Liver (tissue), 10 donors: ENCODE measurements around the gene ATP2A1. TPM values are rescaled to one million over a fixed set of nuclear protein-coding genes. Genes with fewer than 3 reads are reported as not detected.
A peak's percentile ranks its signal among the peaks of the same experiment; 100 is the strongest.

ENCODE experiments used
- DNase-seq: peaks from one replicate; pipeline ENCODE4 v3.0.0-alpha.2; 2017; ENCODE audit warnings: low spot score
- H3K27ac ChIP-seq, 2 donors: one replicate each; pipeline ENCODE4 v1.7.0; 2013; ENCODE audit warnings: inconsistent platforms in 2 of 2, low read length in 2 of 2, control low read depth in 1 of 2, low read depth in 1 of 2, mild to moderate bottlenecking in 1 of 2
- H3K27me3 ChIP-seq, 4 donors: one replicate each; pipeline versions ENCODE4 v1.6.1 to v1.7.0; 2013; ENCODE audit warnings: low read length in 3 of 4, inconsistent platforms in 1 of 4, mild to moderate bottlenecking in 1 of 4, moderate library complexity in 1 of 4; ENCODE audit not compliant: control insufficient read depth in 4 of 4, insufficient read depth in 4 of 4
- H3K36me3 ChIP-seq, 4 donors: one replicate each; pipeline versions ENCODE4 v1.6.1 to v1.7.0; 2013; ENCODE audit warnings: low read length in 3 of 4, mild to moderate bottlenecking in 3 of 4, low read depth in 1 of 4, moderate library complexity in 1 of 4; ENCODE audit not compliant: control insufficient read depth in 4 of 4, insufficient read depth in 3 of 4
- H3K4me1 ChIP-seq, 4 donors: one replicate each; pipeline versions ENCODE4 v1.6.1 to v1.7.0; 2013; ENCODE audit warnings: low read length in 3 of 4, mild to moderate bottlenecking in 3 of 4, moderate library complexity in 1 of 4; ENCODE audit not compliant: control insufficient read depth in 4 of 4, insufficient read depth in 4 of 4
- H3K4me3 ChIP-seq, 3 donors: one replicate each; pipeline versions ENCODE4 v1.6.1 to v1.7.0; 2013; ENCODE audit warnings: low read length in 3 of 3, control low read depth in 1 of 3, low read depth in 1 of 3, mild to moderate bottlenecking in 1 of 3
- H3K9ac ChIP-seq, 2 donors: one replicate each; pipeline ENCODE4 v1.7.0; 2013; ENCODE audit warnings: low read length in 2 of 2, mild to moderate bottlenecking in 2 of 2, moderate library complexity in 2 of 2, control low read depth in 1 of 2, low read depth in 1 of 2
- H3K9me3 ChIP-seq, 4 donors: one replicate each; pipeline versions ENCODE4 v1.6.1 to v1.7.0; 2013; ENCODE audit warnings: low read length in 3 of 4; ENCODE audit not compliant: control insufficient read depth in 4 of 4
- FOXA1 ChIP-seq: IDR thresholded peaks from 2 replicates; pipeline ENCODE4 v1.6.1; 2016; ENCODE audit warnings: antibody characterized with exemption
- HNF4A ChIP-seq, 2 donors: conservative IDR thresholded peaks; 2 replicates each; pipeline ENCODE4 v1.6.1; 2016; ENCODE audit warnings: antibody characterized with exemption in 2 of 2, mild to moderate bottlenecking in 2 of 2
- RXRA ChIP-seq, 2 donors: IDR thresholded peaks; 2 replicates each; pipeline ENCODE4 v1.6.1; 2017 to 2018; ENCODE audit warnings: antibody characterized with exemption in 2 of 2, mild to moderate bottlenecking in 1 of 2
- WGBS: extraction: QIAGEN DNeasy Blood & Tissue Kit; methylation state at CpG from one replicate; pipeline ENCODE4 v1.1.7; 2013; 5-methylcytosine and 5-hydroxymethylcytosine counted together
- polyA plus RNA-seq, 2 donors: library from polyadenylated mRNA; stranded (reverse) in 1 of 2; unstranded in 1 of 2; fragments of 200-250 nt in 1 of 2; fragments of >200 nt in 1 of 2; fragmentation: Nextera tagmentation in 1 of 2; extraction: Ambion mirVana in 1 of 2; gene quantifications; one replicate each; pipeline versions ENCODE4 v1.2.1 to v1.2.3, GENCODE V29; 2013 to 2015
- small RNA-seq: library from RNA; depleted of rRNA; stranded (forward); fragments of <200 nt; gene quantifications from one replicate; pipeline ENCODE3, GENCODE V24; 2014
- total RNA-seq, 2 donors: library from RNA; depleted of rRNA; stranded (reverse); fragments of >200 nt; gene quantifications; one replicate each; pipeline ENCODE4 v1.2.3, GENCODE V29; 2014
- TF ChIP-seq, protein P1 (sequence below): IDR thresholded peaks from 2 replicates; pipeline ENCODE4 v1.6.1; 2016; ENCODE audit warnings: antibody characterized with exemption
- donor health status: healthy.
- donor health status: healthy.
- donor health status: healthy.
- donor health status: healthy.
- donor health status: healthy.

The ATP2A1 gene
- total and polyA plus RNA-seq, 4 donors, result 0.07 to 0.23 (median 0.13) TPM

DNA sequence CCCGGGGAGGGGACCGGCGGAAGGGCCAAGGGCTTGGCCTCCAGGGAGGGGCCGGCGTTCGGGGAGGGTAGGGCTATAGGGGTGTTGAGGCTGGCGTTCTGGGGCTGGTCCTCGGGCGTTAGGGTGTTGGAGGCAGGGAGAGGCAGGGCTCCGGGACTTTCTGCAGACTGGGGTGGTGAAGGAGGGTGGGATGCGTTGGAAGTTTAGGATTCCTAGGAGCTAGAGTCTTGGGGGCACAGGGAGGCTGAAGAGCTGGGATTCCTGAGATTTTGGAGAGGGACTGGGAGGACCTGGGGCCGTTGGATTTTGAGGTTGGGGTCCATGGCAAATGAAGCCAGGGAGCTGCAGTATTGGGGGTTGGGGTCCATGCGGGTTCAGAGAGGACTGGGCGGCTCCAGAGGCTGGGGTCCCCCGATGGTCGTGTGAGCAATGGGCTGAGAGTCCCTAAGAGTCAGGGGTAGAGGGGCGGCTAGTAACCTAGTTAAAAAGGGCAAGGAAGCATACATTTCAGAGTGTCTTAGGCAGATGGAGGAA lies 73.2 kb downstream of the ATP2A1 start:
- Histone ChIP-seq H3K27me3 (no peaks in the 10 kb centered on the region), H3K36me3 (peaks cover 7 to 26% (median 20%) of the 10 kb centered on the region in 4 donors), H3K9ac (peak overlapping the region; percentile 58 to 65), H3K9me3 (no peaks in the 10 kb centered on the region), H3K27ac (peak overlapping the region; percentile 57 to 69), H3K4me3 (peak overlapping the region; percentile 68 to 99 (median 80)), H3K4me1 (peaks cover 2 to 13% (median 12%) of the 10 kb centered on the region in 4 donors)
- TF ChIP-seq, protein P1, sequence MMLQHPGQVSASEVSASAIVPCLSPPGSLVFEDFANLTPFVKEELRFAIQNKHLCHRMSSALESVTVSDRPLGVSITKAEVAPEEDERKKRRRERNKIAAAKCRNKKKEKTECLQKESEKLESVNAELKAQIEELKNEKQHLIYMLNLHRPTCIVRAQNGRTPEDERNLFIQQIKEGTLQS, result no peak
- TF ChIP-seq FOXA1 (no peak), RXRA (IDR thresholded peaks at IDR 0.05) (no peak), HNF4A (conservative IDR thresholded peaks at IDR 0.05) (no peak)
- peak; percentile 59 for DNase-seq
- WGBS, result 5% methylated on average over 17 of the region's 17 CpGs

Small RNA genes lying within 50 kb of the gene (small RNA-seq; reads per million reads assigned to genes)
- gene RF00416, result not detected

Other genes with a start within 250 kb of the ATP2A1 start
- under 1 TPM in 1 of 2 donors, not detected in 1; 0.08 TPM for gene NPIPB8, start 240.4 kb upstream of the ATP2A1 start, total RNA-seq
- gene NPIPB8, start 240.4 kb upstream of the ATP2A1 start, polyA plus RNA-seq, result under 1 TPM in 1 of 2 donors, not detected in 1; 0.53 TPM
- 100 to 1,000 TPM; 114 to 117 TPM for gene EIF3C, start 167.0 kb upstream of the ATP2A1 start, total RNA-seq
- gene EIF3C, start 167.0 kb upstream of the ATP2A1 start, polyA plus RNA-seq, result 100 to 1,000 TPM; 212 TPM
- gene NPIPB9, start 126.7 kb upstream of the ATP2A1 start, total RNA-seq, result 1 to 10 TPM in 1 of 2 donors, under 1 TPM in 1; 0.98 to 7.0 TPM
- under 1 TPM; 0.06 to 0.83 TPM for gene NPIPB9, start 126.7 kb upstream of the ATP2A1 start, polyA plus RNA-seq
- gene ATXN2L, start 55.5 kb upstream of the ATP2A1 start, total RNA-seq, result 10 to 100 TPM; 37.0 to 40.7 TPM
- 10 to 100 TPM; 23.1 to 28.7 TPM for gene ATXN2L, start 55.5 kb upstream of the ATP2A1 start, polyA plus RNA-seq
- gene TUFM, start 32.1 kb upstream of the ATP2A1 start, total RNA-seq, result 10 to 100 TPM; 90.4 to 96.0 TPM
- 100 to 1,000 TPM; 177 to 191 TPM for gene TUFM, start 32.1 kb upstream of the ATP2A1 start, polyA plus RNA-seq
- gene SH2B1, start 14.6 kb upstream of the ATP2A1 start, total RNA-seq, result 10 to 100 TPM in 1 of 2 donors, 1 to 10 TPM in 1; 8.3 to 10.5 TPM
- 10 to 100 TPM in 1 of 2 donors, 1 to 10 TPM in 1; 4.9 to 13.0 TPM for gene SH2B1, start 14.6 kb upstream of the ATP2A1 start, polyA plus RNA-seq
- gene RABEP2, start 46.8 kb downstream of the ATP2A1 start, total RNA-seq, result 10 to 100 TPM in 1 of 2 donors, 1 to 10 TPM in 1; 7.5 to 16.1 TPM
- 1 to 10 TPM; 3.0 to 9.1 TPM for gene RABEP2, start 46.8 kb downstream of the ATP2A1 start, polyA plus RNA-seq
- gene CD19, start 53.5 kb downstream of the ATP2A1 start, total RNA-seq, result 1 to 10 TPM in 1 of 2 donors, under 1 TPM in 1; 0.17 to 1.2 TPM
- gene CD19, start 53.5 kb downstream of the ATP2A1 start, polyA plus RNA-seq, result under 1 TPM; 0.08 to 0.82 TPM
- gene NFATC2IP, start 72.4 kb downstream of the ATP2A1 start, total RNA-seq, result 10 to 100 TPM; 16.7 to 17.6 TPM
- gene NFATC2IP, start 72.4 kb downstream of the ATP2A1 start, polyA plus RNA-seq, result 1 to 10 TPM; 5.8 to 7.1 TPM
- gene SPNS1, start 96.3 kb downstream of the ATP2A1 start, total RNA-seq, result 10 to 100 TPM; 11.5 to 19.1 TPM
- gene SPNS1, start 96.3 kb downstream of the ATP2A1 start, polyA plus RNA-seq, result 10 to 100 TPM; 12.2 to 20.5 TPM
- 1 to 10 TPM; 1.3 to 2.3 TPM for gene LAT, start 106.6 kb downstream of the ATP2A1 start, total RNA-seq
- 1 to 10 TPM; 1.5 to 1.8 TPM for gene LAT, start 106.6 kb downstream of the ATP2A1 start, polyA plus RNA-seq